Natural killer cell (primary cell): ENCODE data around the gene VAMP8. TPM values are rescaled to one million over a fixed set of nuclear protein-coding genes. Genes with fewer than 3 reads are reported as not detected.
"Not testable (repeated sequence)": the region's sequence is repeated elsewhere in the genome, so short reads cannot be mapped to it uniquely, and the experiment has no call there.

ENCODE experiments used
- ATAC-seq, 3 donors: fragments of 150-1000 bp in 2 of 3; fragments of 200-7000 bp in 1 of 3; cut with Tn5 transposase; 1 replicate in 1 of 3; 2 replicates in 2 of 3; pipeline ENCODE4 v1.10.0; 2021; ENCODE audit warnings: mild to moderate bottlenecking in 2 of 3, moderate library complexity in 2 of 3
- DNase-seq, 2 donors: peaks; one replicate each; pipeline versions ENCODE4 v3.0.0 to v3.0.0-alpha.2; 2013 to 2021; ENCODE audit warnings: mixed read lengths in 1 of 2
- H3K27ac ChIP-seq: one replicate; pipeline ENCODE4 v1.5.1; 2013; ENCODE audit warnings: mild to moderate bottlenecking, low read length
- H3K27me3 ChIP-seq: one replicate; pipeline ENCODE4 v1.6.1; 2013; ENCODE audit warnings: low read length; ENCODE audit not compliant: control insufficient read depth, insufficient read depth
- H3K36me3 ChIP-seq: one replicate; pipeline ENCODE4 v1.6.1; 2013; ENCODE audit warnings: low read length; ENCODE audit not compliant: control insufficient read depth, insufficient read depth
- H3K4me1 ChIP-seq: one replicate; pipeline ENCODE4 v1.6.1; 2013; ENCODE audit warnings: low read length; ENCODE audit not compliant: control insufficient read depth, insufficient read depth
- H3K4me3 ChIP-seq: one replicate; pipeline ENCODE4 v1.5.1; 2013; ENCODE audit warnings: low read length
- H3K9me3 ChIP-seq: one replicate; pipeline ENCODE4 v1.6.1; 2013; ENCODE audit warnings: low read length; ENCODE audit not compliant: control insufficient read depth, insufficient read depth
- H3K27ac Mint-ChIP-seq, 2 donors: one replicate each; pipeline ENCODE4 v1.8.0; 2022; ENCODE audit warnings: mild to moderate bottlenecking in 2 of 2, mixed read lengths in 2 of 2, moderate library complexity in 1 of 2
- H3K27me3 Mint-ChIP-seq, 2 donors: one replicate each; pipeline ENCODE4 v1.8.0; 2022; ENCODE audit warnings: low read depth in 2 of 2, mixed read lengths in 2 of 2
- H3K36me3 Mint-ChIP-seq: one replicate; pipeline ENCODE4 v1.8.0; 2022; ENCODE audit warnings: mixed read lengths
- H3K4me1 Mint-ChIP-seq, 2 donors: one replicate each; pipeline ENCODE4 v1.8.0; 2022; ENCODE audit warnings: mixed read lengths in 2 of 2
- H3K4me3 Mint-ChIP-seq: one replicate; pipeline ENCODE4 v1.8.0; 2022; ENCODE audit warnings: mild to moderate bottlenecking, moderate library complexity, mixed read lengths
- H3K9me3 Mint-ChIP-seq, 2 donors: one replicate each; pipeline ENCODE4 v1.8.0; 2022; ENCODE audit warnings: mixed read lengths in 2 of 2
- WGBS: methylation state at CpG from one replicate; pipeline ENCODE4 v1.1.7; 2013; ENCODE audit warnings: missing lambda C conversion rate; ENCODE audit not compliant: insufficient coverage; 5-methylcytosine and 5-hydroxymethylcytosine counted together
- intact Hi-C: fragments of 100-400 bp; cut with micrococcal nuclease; formaldehyde crosslinking; loops from one replicate; pipeline ENCODE4 v1.14.2; 2022
- total RNA-seq, 4 donors: library from RNA; stranded (reverse); fragments of 120-200 nt in 1 of 4; gene quantifications; one replicate each; pipeline versions ENCODE4 v1.2.3 to v1.2.4, GENCODE V29; 2013 to 2022
- TF ChIP-seq, protein P1 (sequence below): fragments of 200-600 bp; IDR thresholded peaks from one replicate; pipeline ENCODE4 v1.8.0; 2022; ENCODE audit warnings: antibody characterized with exemption

The VAMP8 gene
- total RNA-seq, 3 donors from 2014 or later (not counting 1 experiment from before 2014, with no cell fraction given), result 105 to 116 (median 111) TPM

DNA sequence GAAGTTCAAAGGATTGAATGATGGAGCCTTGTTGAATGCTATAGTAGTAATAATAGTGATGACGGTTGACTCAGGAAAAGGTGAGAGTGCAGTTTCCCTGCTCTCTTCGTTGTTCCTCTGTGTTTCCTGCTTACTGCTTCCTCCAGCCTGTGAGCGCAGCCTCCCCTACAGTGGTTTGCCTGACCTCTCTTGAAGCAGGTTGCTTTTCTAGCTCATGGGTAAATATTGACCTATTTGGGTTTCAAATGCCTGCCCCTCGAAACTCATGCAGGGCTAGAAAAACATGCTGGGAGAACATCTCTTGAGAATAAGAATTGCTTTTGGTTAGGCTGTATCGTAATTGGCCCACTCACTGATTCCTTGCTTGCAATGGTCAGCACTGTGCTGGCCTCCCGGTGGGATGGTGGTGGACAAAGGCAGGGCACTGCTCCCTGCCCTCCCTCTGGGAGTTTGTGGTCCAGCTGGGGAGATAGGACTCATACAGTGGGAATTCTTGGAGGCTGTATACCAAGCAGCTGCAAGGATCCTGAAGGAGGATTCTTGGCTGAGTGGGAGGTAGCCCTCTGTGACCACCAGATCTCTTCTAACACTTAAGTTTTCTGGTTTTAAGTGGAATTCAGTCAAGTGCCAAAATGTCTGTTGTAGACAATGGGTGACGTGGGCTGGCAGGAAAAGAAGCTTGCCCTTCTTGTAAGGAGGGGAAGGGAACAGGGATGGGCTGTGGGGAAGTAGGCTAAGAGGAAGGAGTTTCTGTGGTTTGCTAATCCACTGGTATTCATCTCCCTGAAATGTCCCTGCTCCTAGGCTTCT, 12.8 kb downstream of the VAMP8 start:
- H3K27me3 ChIP-seq, result no peaks in the 10 kb centered on the region
- H3K27me3 Mint-ChIP-seq, result no peaks in the 10 kb centered on the region
- intact Hi-C loops, result no loop called here
- ATAC-seq (no peak), DNase-seq (no peak)
- H3K36me3 Mint-ChIP-seq, result no peaks in the 10 kb centered on the region
- TF ChIP-seq, protein P1, sequence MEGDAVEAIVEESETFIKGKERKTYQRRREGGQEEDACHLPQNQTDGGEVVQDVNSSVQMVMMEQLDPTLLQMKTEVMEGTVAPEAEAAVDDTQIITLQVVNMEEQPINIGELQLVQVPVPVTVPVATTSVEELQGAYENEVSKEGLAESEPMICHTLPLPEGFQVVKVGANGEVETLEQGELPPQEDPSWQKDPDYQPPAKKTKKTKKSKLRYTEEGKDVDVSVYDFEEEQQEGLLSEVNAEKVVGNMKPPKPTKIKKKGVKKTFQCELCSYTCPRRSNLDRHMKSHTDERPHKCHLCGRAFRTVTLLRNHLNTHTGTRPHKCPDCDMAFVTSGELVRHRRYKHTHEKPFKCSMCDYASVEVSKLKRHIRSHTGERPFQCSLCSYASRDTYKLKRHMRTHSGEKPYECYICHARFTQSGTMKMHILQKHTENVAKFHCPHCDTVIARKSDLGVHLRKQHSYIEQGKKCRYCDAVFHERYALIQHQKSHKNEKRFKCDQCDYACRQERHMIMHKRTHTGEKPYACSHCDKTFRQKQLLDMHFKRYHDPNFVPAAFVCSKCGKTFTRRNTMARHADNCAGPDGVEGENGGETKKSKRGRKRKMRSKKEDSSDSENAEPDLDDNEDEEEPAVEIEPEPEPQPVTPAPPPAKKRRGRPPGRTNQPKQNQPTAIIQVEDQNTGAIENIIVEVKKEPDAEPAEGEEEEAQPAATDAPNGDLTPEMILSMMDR, result no peak
- no peaks in the 10 kb centered on the region for H3K9me3 Mint-ChIP-seq
- no peak overlapping the region for H3K4me3 Mint-ChIP-seq
- no peaks in the 10 kb centered on the region for H3K9me3 ChIP-seq
- no peak overlapping the region for H3K4me3 ChIP-seq
- H3K27ac ChIP-seq, result no peak overlapping the region
- H3K27ac Mint-ChIP-seq, result no peak overlapping the region
- WGBS, result 68% methylated on average over 7 of the region's 7 CpGs
- peaks cover 32 to 42% of the 10 kb centered on the region in 2 donors for H3K4me1 Mint-ChIP-seq
- H3K4me1 ChIP-seq, result peaks cover 26% of the 10 kb centered on the region
- no peaks in the 10 kb centered on the region for H3K36me3 ChIP-seq

DNA sequence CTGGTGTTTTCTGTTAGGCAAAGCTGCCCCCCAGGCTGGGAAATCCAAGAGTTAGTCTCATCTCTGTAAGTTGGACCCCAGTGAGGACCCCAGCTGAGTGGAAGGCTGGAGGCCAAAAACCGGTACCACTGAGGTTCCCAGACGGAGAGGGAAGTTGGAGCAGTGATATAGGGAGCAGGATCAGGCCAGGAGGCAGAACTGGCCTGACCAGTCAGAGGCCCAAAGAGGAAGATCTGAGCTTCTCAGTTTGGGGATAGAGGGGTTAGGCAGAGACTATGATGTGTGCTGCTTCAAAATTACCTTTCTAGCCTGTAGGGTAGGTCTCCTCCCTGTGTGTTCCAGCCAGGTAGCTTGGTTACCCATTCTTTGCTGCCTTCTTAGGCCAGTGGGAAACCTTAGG, 13.6 kb downstream of the VAMP8 start:
- 94% methylated on average over 2 of the region's 2 CpGs for WGBS

DNA sequence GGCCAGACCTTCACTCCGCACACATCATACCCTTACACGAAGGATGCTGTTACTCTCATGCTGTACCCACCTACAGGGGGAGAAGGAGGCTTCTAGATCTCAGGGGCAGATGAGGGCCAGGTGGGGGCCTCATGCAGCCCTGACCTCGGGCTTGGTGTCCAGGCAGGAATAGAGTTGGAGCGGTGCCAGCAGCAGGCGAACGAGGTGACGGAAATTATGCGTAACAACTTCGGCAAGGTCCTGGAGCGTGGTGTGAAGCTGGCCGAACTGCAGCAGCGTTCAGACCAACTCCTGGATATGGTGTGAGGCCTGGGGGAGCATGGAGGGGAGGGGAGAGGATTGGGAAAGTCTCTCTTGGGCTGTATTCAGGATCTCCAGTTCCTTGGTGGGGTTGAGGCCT, 14.2 kb downstream of the VAMP8 start:
- H3K27ac Mint-ChIP-seq, result peak overlapping the region in 1 of 2 donors; percentile 36
- 93% methylated on average over 12 of the region's 12 CpGs for WGBS
- Histone ChIP-seq H3K4me1 (peaks cover 28% of the 10 kb centered on the region), H3K36me3 (no peaks in the 10 kb centered on the region), H3K4me3 (no peak overlapping the region), H3K27me3 (no peaks in the 10 kb centered on the region), H3K9me3 (no peaks in the 10 kb centered on the region), H3K27ac (no peak overlapping the region)
- no peaks in the 10 kb centered on the region for H3K27me3 Mint-ChIP-seq
- ATAC-seq, result no peak
- TF ChIP-seq, protein P1, result no peak
- H3K4me1 Mint-ChIP-seq, result peaks cover 38 to 46% of the 10 kb centered on the region in 2 donors
- intact Hi-C loops, result no loop called here
- no peaks in the 10 kb centered on the region for H3K9me3 Mint-ChIP-seq
- no peak for DNase-seq
- peak overlapping the region; percentile 40 for H3K4me3 Mint-ChIP-seq
- no peaks in the 10 kb centered on the region for H3K36me3 Mint-ChIP-seq

More for the DNA sequence above, 13.6 kb downstream of the VAMP8 start:
- Mint-ChIP-seq H3K27ac (no peak overlapping the region), H3K4me3 (no peak overlapping the region), H3K36me3 (no peaks in the 10 kb centered on the region), H3K9me3 (no peaks in the 10 kb centered on the region), H3K27me3 (no peaks in the 10 kb centered on the region), H3K4me1 (peaks cover 32 to 42% of the 10 kb centered on the region in 2 donors)
- Histone ChIP-seq H3K4me1 (peaks cover 22% of the 10 kb centered on the region), H3K36me3 (no peaks in the 10 kb centered on the region), H3K27me3 (no peaks in the 10 kb centered on the region), H3K9me3 (no peaks in the 10 kb centered on the region), H3K4me3 (no peak overlapping the region), H3K27ac (no peak overlapping the region)
- DNase-seq (no peak), ATAC-seq (no peak)
- TF ChIP-seq, protein P1, result no peak
- intact Hi-C loops, result no loop called here

DNA sequence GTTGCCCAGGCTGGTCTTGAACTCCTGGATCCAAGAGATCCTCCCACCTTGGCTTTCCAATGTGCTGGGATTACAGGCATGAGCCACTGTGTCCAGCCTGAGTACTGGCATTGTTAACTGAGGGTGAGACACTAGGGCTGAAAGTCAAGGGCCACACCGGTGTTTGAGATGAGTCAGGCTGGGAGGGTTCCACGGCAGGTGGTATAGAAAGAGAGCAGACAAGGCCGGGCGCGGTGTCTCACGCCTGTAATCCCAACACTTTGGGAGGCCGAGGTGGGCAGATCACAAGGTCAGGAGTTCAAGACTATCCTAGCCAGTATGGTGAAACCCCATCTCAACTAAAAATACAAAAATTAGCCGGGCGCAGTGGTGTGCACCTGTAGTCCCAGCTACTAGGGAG, 14.9 kb downstream of the VAMP8 start:
- H3K27ac Mint-ChIP-seq, H3K9me3 Mint-ChIP-seq, H3K36me3 ChIP-seq, ATAC-seq, H3K9me3 ChIP-seq, H3K27me3 Mint-ChIP-seq, intact Hi-C loops, H3K27ac ChIP-seq, H3K36me3 Mint-ChIP-seq, DNase-seq, H3K27me3 ChIP-seq, H3K4me3 ChIP-seq: not testable (repeated sequence)
- Mint-ChIP-seq H3K4me3 (peak overlapping the region; percentile 45), H3K4me1 (peaks cover 41 to 53% of the 10 kb centered on the region in 2 donors)
- H3K4me1 ChIP-seq, result peaks cover 33% of the 10 kb centered on the region
- 93% methylated on average over 9 of the region's 9 CpGs for WGBS
